ENCODE measurements around the gene MACROD2.
"Not testable (repeated sequence)": the region's sequence is repeated elsewhere in the genome, so short reads cannot be mapped to it uniquely, and the experiment has no call there.

The MACROD2 gene

GRCh38 chr20:14914633-14915032 lies 919.3 kb downstream of the MACROD2 start:
- DNase-seq (ENCODE audit: low spot score): no peak

DNA sequence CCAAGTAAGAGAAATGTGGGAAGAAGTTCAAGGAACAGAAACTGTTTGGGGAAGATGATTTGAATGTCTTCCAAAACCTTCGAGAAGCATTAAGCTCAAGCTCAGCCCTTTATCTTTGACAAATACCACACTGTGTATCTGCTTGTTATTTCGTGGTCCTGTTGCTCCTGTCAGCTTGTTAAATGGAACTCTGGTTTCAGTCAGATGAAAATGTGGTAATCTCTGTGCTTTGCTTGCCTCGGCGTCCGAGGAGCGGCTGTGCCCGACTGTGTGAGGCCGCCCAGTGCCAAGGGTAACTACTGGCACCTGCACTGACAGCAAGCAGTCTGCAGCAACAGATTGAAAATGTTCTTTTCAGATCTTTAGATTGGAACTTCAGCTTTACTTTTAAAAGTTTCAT lies 920.0 kb downstream of the MACROD2 start:
- no peak for DNase-seq (ENCODE audit: low spot score)

- DNase-seq (ENCODE audit: low spot score): no peak
Observed at GRCh38 chr20:14916360-14916920, 921.1 kb downstream of the MACROD2 start.

DNA sequence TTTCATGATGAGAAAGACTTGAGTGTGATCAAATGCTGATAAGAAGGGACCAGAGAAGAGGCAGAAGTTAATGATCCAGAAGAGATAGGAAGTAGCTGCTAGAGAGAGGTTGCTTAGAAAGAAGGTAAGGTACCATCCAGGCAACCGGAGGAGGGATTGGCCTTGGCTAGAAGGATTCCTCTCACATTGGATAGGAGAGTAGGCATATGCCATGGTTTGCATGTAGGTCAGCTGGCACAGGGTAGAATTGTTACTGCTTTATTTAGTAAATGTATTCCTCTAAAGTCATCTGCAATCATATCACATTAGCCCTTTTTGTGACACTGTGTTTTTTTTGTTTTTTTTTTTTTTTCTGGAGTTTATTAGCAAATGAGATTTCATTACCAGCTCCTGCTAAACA lies 923.0 kb downstream of the MACROD2 start:
- DNase-seq (ENCODE audit: low spot score): no peak

GRCh38 chr20:14918976-14919375 lies 923.7 kb downstream of the MACROD2 start:
- no peak for DNase-seq (ENCODE audit: low spot score)

GRCh38 chr20:14919501-14920081 lies 924.3 kb downstream of the MACROD2 start:
- no peak for DNase-seq (ENCODE audit: low spot score)

DNA sequence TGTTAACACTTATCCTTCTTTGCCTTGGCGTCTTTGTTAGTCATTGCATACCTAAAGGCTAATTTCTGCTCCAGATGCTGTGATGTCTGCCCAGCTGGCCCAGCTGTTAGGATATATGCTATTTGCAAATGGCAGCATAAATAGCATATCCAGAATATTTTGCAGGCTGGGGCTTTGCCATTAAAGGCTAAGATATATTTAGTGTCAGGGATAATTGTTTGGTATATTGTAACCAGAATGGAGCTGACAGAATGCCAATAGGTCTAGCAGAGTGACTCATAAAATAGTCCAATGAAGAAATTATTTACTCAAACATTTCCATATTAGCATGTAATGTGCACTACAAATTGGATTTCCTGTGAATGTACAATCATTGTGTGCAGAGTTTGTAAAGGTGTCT lies 926.2 kb downstream of the MACROD2 start:
- no peak for DNase-seq (ENCODE audit: low spot score)

DNA sequence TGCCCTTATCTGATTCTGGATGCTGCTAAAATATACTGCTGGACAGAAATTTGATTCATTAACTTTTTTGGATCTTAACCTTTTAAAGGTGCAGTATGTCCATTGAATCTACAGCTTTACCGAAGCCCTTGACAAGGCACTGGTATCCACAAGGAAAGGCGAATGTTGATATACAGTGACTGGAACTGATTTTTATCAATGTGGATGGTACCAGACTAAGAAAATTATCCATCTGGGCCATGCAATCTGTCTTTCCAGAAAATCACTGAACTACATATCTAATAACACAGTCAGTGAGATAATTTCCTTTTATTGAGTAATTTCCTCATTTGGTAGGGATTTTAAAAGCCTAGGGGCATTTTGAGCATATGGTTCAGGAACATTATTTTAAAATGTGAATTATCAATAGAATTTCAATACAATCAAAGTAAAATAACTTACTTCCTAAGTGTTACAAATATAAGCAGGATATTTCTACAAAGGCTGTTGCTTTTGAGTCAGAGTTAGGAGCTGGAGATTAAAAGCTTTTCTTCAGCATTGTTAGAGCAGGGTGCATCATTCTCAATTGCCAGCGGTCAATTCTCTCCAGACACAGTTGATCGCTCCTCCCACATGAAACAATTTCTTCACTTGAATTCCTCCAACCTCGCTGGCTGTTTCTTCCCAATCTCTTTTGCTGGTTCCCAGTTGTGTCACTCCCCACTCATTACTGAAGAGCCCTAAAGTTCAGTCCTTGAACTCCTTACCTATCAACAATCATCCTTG lies 927.4 kb downstream of the MACROD2 start:
- no peak for DNase-seq (ENCODE audit: low spot score)

DNA sequence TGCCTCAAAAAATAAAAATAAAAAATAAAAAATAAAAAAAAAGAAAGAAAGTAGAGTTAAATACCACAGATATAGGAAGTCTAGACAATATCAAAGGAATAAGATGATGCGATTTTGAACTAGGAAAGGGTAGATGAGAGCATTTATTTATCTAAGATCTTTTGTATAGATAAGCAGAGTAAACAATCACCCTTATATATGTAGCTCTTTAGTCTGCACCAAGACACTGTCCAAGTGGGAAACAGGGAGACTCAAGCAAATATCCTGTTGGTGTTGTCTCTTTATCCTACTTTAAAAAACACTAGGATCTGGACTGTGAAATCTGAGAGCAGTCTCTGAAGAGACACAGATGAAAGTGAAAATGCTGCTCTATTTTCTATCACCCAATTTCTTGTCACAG lies 929.1 kb downstream of the MACROD2 start:
- DNase-seq (ENCODE audit: low spot score): no peak

DNA sequence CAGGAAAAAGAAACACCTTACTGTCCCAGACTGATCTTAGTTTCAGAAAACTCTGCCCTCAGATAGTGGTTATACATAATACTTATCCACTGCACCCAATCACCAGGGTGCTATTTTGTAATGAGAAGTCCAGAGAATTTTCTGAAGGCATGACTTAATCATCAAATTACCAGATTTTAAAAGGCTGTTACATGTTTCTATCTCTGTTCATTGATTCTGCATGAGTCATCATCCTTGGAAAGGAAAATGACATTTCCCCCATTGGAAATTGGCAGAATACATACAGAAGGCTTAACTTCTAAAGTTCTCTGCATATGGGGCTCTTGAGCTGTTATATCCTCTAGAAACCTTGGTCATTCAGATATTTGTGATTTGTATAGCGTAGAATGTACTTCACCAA lies 930.0 kb downstream of the MACROD2 start:
- DNase-seq (ENCODE audit: low spot score): no peak

- not testable (repeated sequence) for DNase-seq (ENCODE audit: low spot score)
Observed at GRCh38 chr20:14926436-14926835, 931.1 kb downstream of the MACROD2 start.

GRCh38 chr20:14928083-14928482 lies 932.8 kb downstream of the MACROD2 start:
- DNase-seq (ENCODE audit: low spot score): no peak

DNA sequence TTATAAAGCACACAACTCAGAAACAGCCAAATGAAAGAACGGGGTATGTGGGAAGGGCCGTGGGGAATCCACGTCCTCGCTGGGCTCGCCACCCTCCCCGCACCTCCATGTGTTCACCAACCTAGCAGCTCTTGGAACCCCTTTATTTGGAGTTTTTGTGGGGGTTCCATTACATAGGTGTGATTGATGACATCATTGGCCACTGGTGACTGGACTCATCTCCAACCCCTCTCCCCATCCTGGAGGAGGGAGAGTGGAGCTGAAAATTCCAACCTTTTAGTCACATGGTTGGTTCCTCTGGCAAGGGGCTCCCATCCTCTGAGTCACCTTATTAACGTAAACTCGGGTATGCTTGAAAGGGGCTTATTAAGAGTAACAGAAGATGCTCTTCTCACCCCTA lies 934.1 kb downstream of the MACROD2 start:
- DNase-seq (ENCODE audit: low spot score): no peak

DNA sequence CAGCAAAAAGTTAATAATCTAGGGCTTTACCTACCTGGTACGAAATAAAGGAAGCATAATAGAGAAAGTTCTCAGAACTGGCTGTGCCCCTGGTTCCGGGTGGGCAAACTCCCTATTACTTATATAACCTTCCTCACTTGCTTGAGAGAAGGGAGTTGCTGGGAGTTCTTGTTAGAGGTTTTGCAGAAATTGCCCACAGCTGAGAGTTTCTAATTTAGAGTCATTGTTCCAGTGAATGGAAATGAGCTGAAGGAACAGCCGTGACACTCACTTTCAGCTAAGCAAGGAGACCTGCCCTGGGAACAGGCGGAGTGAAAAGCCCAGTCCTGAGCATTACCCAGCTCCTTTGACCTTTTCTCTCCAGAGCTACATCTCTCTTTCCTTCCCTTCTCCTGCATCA lies 936.7 kb downstream of the MACROD2 start:
- no peak for DNase-seq (ENCODE audit: low spot score)

GRCh38 chr20:14935285-14935684 lies 940.0 kb downstream of the MACROD2 start:
- DNase-seq (ENCODE audit: low spot score): no peak

DNA sequence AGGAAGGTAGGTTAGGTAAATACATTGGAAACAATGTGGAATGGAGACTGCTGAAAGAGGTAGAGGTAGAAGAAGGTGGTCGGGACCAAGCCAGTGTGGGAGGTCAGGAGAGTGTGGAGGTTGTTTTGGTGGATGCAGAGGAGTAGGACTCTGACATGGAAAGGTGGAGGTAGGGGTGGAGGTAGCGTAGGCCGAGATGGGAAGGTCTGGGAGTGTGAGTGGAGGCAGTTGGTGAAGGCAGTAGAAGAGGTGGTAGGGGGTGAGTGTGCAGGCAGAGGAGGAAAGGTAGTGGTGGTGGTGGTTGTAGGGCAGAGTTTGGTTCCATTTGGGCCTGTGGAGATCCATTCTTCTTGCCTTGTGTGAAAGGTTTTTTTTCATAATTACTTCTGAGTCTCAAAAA lies 941.7 kb downstream of the MACROD2 start:
- no peak for DNase-seq (ENCODE audit: low spot score)

DNA sequence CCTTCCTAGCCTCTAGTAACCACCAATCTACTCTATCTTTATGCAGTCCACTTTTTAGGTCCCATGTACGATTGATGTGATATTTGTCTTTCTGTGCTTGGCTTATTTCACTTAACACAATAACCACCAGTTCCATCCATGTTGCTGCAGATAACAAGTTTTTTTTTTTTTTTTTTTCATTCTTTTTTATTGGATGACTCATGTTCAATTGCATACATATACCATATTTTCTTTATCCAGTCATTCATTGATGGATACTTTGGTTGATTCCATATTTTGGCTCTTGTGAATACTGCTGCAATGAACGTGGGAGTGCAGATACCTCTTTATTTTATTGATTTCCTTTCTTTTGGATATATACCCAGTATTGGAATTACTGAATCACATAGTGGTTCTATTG lies 942.5 kb downstream of the MACROD2 start:
- DNase-seq (ENCODE audit: low spot score): no peak

DNA sequence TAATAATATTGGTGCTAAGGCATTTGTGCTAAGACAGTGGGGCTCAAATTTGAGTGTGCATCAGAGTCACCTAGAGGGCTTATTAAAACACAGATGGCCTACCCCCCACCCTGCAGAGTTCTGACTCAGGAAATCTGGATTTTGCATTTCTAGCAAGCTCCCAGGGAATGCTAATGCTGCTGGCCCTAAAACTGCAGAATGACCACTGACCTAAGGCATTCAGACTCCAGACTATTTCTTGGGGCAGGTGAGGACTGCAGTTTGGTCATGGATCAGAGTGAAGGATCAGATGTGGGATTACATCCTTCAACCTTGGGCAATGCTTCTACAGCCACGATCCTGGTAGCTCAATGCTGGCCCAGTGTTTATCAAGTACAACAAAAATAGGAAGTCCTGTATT lies 952.2 kb downstream of the MACROD2 start:
- DNase-seq (ENCODE audit: low spot score): no peak

DNA sequence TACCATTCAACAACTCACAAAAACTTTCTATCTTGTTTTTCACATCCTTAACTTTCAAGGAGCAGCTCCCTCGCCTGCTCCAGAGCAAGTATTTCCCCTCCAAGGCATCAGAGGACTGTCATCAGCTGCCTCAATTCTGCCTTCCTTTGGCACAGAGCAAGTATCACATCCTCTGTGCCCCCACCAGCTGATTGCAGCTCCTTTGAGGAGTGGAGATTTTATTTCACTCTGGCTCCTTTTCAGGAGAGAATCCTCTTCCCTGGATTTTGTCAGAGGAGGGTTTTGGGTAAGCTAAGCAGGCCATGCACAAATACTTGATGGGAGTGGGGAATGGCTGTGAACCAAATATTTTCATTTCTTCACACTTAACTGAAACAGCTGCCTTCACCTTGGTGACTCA lies 952.6 kb downstream of the MACROD2 start:
- no peak for DNase-seq (ENCODE audit: low spot score)

DNA sequence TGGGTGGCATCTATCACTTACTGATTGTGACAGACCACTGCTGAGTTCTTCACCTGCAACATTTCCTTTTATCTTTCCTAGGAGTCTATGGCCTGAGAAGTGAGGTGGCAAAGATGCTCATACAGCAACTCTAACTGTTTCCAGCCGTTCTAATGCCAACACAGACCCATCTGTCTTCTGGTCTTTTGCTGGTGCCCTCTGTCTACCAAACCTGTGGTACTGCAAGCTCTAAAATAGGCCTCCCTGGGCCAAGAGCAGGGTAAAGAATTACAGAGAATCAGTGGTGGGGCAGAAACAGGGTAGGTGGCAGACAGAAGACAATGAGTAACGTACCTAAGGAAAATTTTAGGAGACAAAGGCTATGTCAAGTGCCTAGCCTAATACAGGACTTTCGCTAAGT lies 953.1 kb downstream of the MACROD2 start:
- DNase-seq (ENCODE audit: low spot score): no peak

GRCh38 chr20:14950633-14951032 lies 955.3 kb downstream of the MACROD2 start:
- DNase-seq (ENCODE audit: low spot score): no peak

DNA sequence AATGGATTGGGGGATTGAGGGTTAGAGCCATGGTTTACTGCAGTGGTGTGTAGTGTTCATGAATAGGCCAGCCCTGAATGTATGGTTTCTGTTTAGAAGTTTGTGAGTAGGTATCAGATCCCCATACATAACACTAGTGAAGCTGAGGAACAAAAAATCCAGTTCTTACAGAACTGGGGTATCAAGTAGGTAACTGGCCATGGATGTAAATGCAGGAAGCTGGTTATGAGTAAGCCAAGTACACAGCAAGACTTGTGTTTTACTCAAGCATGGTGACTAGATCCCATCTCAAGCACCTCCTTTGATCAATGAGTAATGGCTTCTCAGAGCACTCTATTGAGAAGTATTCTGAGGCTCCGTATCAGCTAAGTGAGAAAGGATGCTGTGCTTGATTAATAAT lies 955.8 kb downstream of the MACROD2 start:
- no peak for DNase-seq (ENCODE audit: low spot score)

DNA sequence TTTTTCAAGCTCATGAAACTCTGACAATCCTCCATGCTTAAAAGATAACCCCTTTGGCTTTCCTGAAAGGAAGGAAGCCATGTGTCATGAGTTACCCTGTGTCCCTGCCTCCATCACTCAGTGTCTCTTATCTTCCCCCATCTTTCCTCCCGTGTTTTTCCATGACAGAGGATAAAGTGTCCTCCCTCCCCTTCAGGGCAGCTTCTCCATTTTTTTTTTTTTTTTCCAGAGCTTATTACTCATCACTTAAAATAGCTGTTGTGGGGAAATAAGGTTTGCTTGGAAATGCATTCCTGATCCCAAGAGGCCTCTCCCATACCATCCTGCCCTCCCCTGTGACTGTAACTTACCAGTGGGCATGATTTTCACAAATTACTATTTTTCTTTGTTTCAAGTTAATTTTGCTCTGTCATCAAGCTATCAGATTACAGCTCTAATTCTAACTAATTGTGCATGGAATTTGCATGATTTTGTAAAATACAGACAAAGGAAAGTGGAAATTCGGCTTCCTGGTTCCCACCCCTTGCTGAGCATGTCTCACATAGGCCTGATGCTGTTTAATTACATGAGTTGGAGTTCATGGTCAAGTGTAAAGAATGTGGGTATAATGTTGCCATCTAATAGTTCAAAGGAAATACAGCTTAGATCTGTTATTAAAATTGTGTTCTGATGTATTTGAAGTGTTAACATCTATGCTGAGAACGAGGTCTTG lies 956.5 kb downstream of the MACROD2 start:
- no peak for DNase-seq (ENCODE audit: low spot score)

Measured in germinal center (tissue), 1 donor.